CD4-positive, alpha-beta T cell treated with Interleukin-1 beta for 1 hour (primary cell): ENCODE results near the gene C10orf88.

ENCODE experiments used
- DNase-seq, 2 donors: peaks; one replicate each; pipeline ENCODE4 v3.0.0-alpha.2; 2020 to 2022

The C10orf88 gene

GRCh38 chr10:122953902-122954730, at the start of gene C10orf88:
Gene C10orf88, minus strand, starts transcription at chr10:122954227. Its CDS starts 49 bp downstream, at chr10:122954178.
- DNase-seq = peak; percentile 98 to 100

GRCh38 chr10:123001370-123001769, 47.3 kb upstream of the C10orf88 start:
- no peak for DNase-seq

- no peak for DNase-seq
These were observed 46.1 kb upstream of the C10orf88 start for GRCh38 chr10:123000155-123000554.

GRCh38 chr10:122999347-122999746, 45.3 kb upstream of the C10orf88 start:
- DNase-seq = no peak

- DNase-seq = no peak
These were observed 44.9 kb upstream of the C10orf88 start for GRCh38 chr10:122998934-122999333.

- DNase-seq = no peak
These were observed 44.4 kb upstream of the C10orf88 start for GRCh38 chr10:122998360-122998917.

- DNase-seq = no peak
These were observed 43.8 kb upstream of the C10orf88 start for GRCh38 chr10:122997864-122998263.

GRCh38 chr10:122995936-122996335, 41.9 kb upstream of the C10orf88 start:
- DNase-seq = no peak

GRCh38 chr10:122993797-122994336, 39.8 kb upstream of the C10orf88 start:
- DNase-seq = no peak

- DNase-seq = no peak
These were observed 38.1 kb upstream of the C10orf88 start for GRCh38 chr10:122992031-122992585.

- DNase-seq = no peak
These were observed 36.3 kb upstream of the C10orf88 start for GRCh38 chr10:122990278-122990677.

- no peak for DNase-seq
These were observed 34.5 kb upstream of the C10orf88 start for GRCh38 chr10:122988501-122988900.

- no peak for DNase-seq
These were observed 32.3 kb upstream of the C10orf88 start for GRCh38 chr10:122986335-122986734.

- DNase-seq = no peak
These were observed 30.7 kb upstream of the C10orf88 start for GRCh38 chr10:122984708-122985107.

GRCh38 chr10:122983898-122984297, 29.9 kb upstream of the C10orf88 start:
- DNase-seq = no peak

- DNase-seq = peak in 1 of 2 donors; percentile 14
These were observed 27.0 kb upstream of the C10orf88 start for GRCh38 chr10:122981066-122981464.

- peak; percentile 90 to 92 for DNase-seq
These were observed 26.4 kb upstream of the C10orf88 start, which contains the start of gene PSTK for GRCh38 chr10:122980209-122981065. Gene PSTK, plus strand, starts transcription at chr10:122980401. Its CDS starts 79 bp downstream, at chr10:122980480.

- no peak for DNase-seq
These were observed 20.6 kb upstream of the C10orf88 start for GRCh38 chr10:122974543-122975064.

GRCh38 chr10:122974023-122974422, 20.0 kb upstream of the C10orf88 start:
- DNase-seq = no peak

GRCh38 chr10:122968698-122969097, 14.7 kb upstream of the C10orf88 start:
- DNase-seq = no peak

- no peak for DNase-seq
These were observed 12.9 kb upstream of the C10orf88 start for GRCh38 chr10:122966879-122967278.

GRCh38 chr10:122962405-122962804, 8.4 kb upstream of the C10orf88 start:
- no peak for DNase-seq
